Measurements from ENCODE around the gene ITGAE. TPM values are rescaled to one million over a fixed set of nuclear protein-coding genes. Genes with fewer than 3 reads are reported as not detected.

Gene ITGAE
- total and polyA plus RNA-seq, 2 donors from 2014 or later, result 16.5 to 46.3 TPM

GRCh38 chr17:3715296-3715695 lies 85.7 kb downstream of the ITGAE start:
- Histone ChIP-seq H3K4me3 (ENCODE audit: low read length in 3 of 3) (no peak overlapping the region), H3K9me3 (ENCODE audit: control insufficient read depth in 2 of 3, insufficient read depth in 1 of 3, low read length in 3 of 3) (no peaks in the 10 kb centered on the region), H3K27ac (ENCODE audit: low read depth in 2 of 2, low read length in 2 of 2) (no peak overlapping the region), H3K27me3 (ENCODE audit: control insufficient read depth, insufficient read depth, low read length) (no peaks in the 10 kb centered on the region), H3K4me1 (ENCODE audit: control insufficient read depth in 2 of 3, insufficient read depth in 2 of 3, low read depth in 1 of 3, low read length in 3 of 3) (no peaks in the 10 kb centered on the region), H3K36me3 (ENCODE audit: control insufficient read depth in 2 of 3, insufficient read depth in 3 of 3, low read length in 3 of 3) (peaks cover 2 to 30% (median 13%) of the 10 kb centered on the region in 3 donors), H3K9ac (ENCODE audit: low read length in 3 of 3) (no peak overlapping the region)
- intact Hi-C loops (cut with DNase I), result no loop called here
- TF ChIP-seq CTCF (IDR thresholded peaks at IDR 0.05; ENCODE audit: borderline replicate concordance, extremely low read depth, insufficient read depth), result no peak
- no peak for FAIRE-seq
- DNase-seq, result no peak

- H3K36me3 ChIP-seq (ENCODE audit: control insufficient read depth in 2 of 3, insufficient read depth in 3 of 3, low read length in 3 of 3), result peaks cover 2 to 18% (median 10%) of the 10 kb centered on the region in 3 donors
These were observed 88.1 kb downstream of the ITGAE start for GRCh38 chr17:3712811-3713463.

GRCh38 chr17:3710951-3711383 lies 90.0 kb downstream of the ITGAE start:
- H3K36me3 ChIP-seq (ENCODE audit: control insufficient read depth in 2 of 3, insufficient read depth in 3 of 3, low read length in 3 of 3), result peaks cover 2 to 9% (median 3%) of the 10 kb centered on the region in 3 donors
- FAIRE-seq (no peak), DNase-seq (no peak)
- no peak for TF ChIP-seq CTCF (IDR thresholded peaks at IDR 0.05; ENCODE audit: borderline replicate concordance, extremely low read depth, insufficient read depth)
- intact Hi-C loops (cut with DNase I), result no loop called here
- H3K4me1 ChIP-seq (ENCODE audit: control insufficient read depth in 2 of 3, insufficient read depth in 2 of 3, low read depth in 1 of 3, low read length in 3 of 3), result no peaks in the 10 kb centered on the region
- H3K9ac ChIP-seq (ENCODE audit: low read length in 3 of 3), result no peak overlapping the region
- no peak overlapping the region for H3K4me3 ChIP-seq (ENCODE audit: low read length in 3 of 3)
- no peaks in the 10 kb centered on the region for H3K9me3 ChIP-seq (ENCODE audit: control insufficient read depth in 2 of 3, insufficient read depth in 1 of 3, low read length in 3 of 3)
- H3K27me3 ChIP-seq (ENCODE audit: control insufficient read depth, insufficient read depth, low read length), result no peaks in the 10 kb centered on the region
- no peak overlapping the region for H3K27ac ChIP-seq (ENCODE audit: low read depth in 2 of 2, low read length in 2 of 2)

More at GRCh38 chr17:3712811-3713463, 88.1 kb downstream of the ITGAE start:
- Histone ChIP-seq H3K9me3 (ENCODE audit: control insufficient read depth in 2 of 3, insufficient read depth in 1 of 3, low read length in 3 of 3) (no peaks in the 10 kb centered on the region), H3K27ac (ENCODE audit: low read depth in 2 of 2, low read length in 2 of 2) (no peak overlapping the region), H3K4me3 (ENCODE audit: low read length in 3 of 3) (no peak overlapping the region), H3K27me3 (ENCODE audit: control insufficient read depth, insufficient read depth, low read length) (no peaks in the 10 kb centered on the region), H3K9ac (ENCODE audit: low read length in 3 of 3) (no peak overlapping the region), H3K4me1 (ENCODE audit: control insufficient read depth in 2 of 3, insufficient read depth in 2 of 3, low read depth in 1 of 3, low read length in 3 of 3) (no peaks in the 10 kb centered on the region)
- intact Hi-C loops (cut with DNase I), result no loop called here
- TF ChIP-seq CTCF (IDR thresholded peaks at IDR 0.05; ENCODE audit: borderline replicate concordance, extremely low read depth, insufficient read depth), result no peak
- DNase-seq (no peak), FAIRE-seq (no peak)

All from kidney (tissue), 14 donors.